ENCODE results near the gene CDR2L.
"Not testable (repeated sequence)": the region's sequence is repeated elsewhere in the genome, so short reads cannot be mapped to it uniquely, and the experiment has no call there.

CDR2L gene

GRCh38 chr17:74995847-74996246 is 8.4 kb downstream of the CDR2L start:
- Histone ChIP-seq H3K4me3 (ENCODE audit: low read length) (no peak overlapping the region), H3K27me3 (ENCODE audit: control insufficient read depth, insufficient read depth, low read length) (no peaks in the 10 kb centered on the region), H3K36me3 (ENCODE audit: control insufficient read depth, insufficient read depth, low read length) (no peaks in the 10 kb centered on the region), H3K4me1 (ENCODE audit: control insufficient read depth, insufficient read depth, low read length) (no peaks in the 10 kb centered on the region), H3K9ac (ENCODE audit: low read length) (no peak overlapping the region), H3K27ac (ENCODE audit: low read depth, low read length) (no peak overlapping the region)

- H3K4me1 ChIP-seq (ENCODE audit: control insufficient read depth, insufficient read depth, low read length) = no peaks in the 10 kb centered on the region
- no peaks in the 10 kb centered on the region for H3K27me3 ChIP-seq (ENCODE audit: control insufficient read depth, insufficient read depth, low read length)
- no peak overlapping the region for H3K9ac ChIP-seq (ENCODE audit: low read length)
- peaks cover 10% of the 10 kb centered on the region for H3K36me3 ChIP-seq (ENCODE audit: control insufficient read depth, insufficient read depth, low read length)
- H3K27ac ChIP-seq (ENCODE audit: low read depth, low read length) = no peak overlapping the region
- H3K4me3 ChIP-seq (ENCODE audit: low read length) = no peak overlapping the region
These were observed 11.4 kb downstream of the CDR2L start for GRCh38 chr17:74998783-74999182.

GRCh38 chr17:74999523-74999922 is 12.1 kb downstream of the CDR2L start:
- no peak overlapping the region for H3K9ac ChIP-seq (ENCODE audit: low read length)
- no peaks in the 10 kb centered on the region for H3K4me1 ChIP-seq (ENCODE audit: control insufficient read depth, insufficient read depth, low read length)
- no peaks in the 10 kb centered on the region for H3K27me3 ChIP-seq (ENCODE audit: control insufficient read depth, insufficient read depth, low read length)
- H3K27ac ChIP-seq (ENCODE audit: low read depth, low read length) = no peak overlapping the region
- H3K36me3 ChIP-seq (ENCODE audit: control insufficient read depth, insufficient read depth, low read length) = peaks cover 10% of the 10 kb centered on the region
- H3K4me3 ChIP-seq (ENCODE audit: low read length) = no peak overlapping the region

- H3K9ac ChIP-seq (ENCODE audit: low read length) = no peak overlapping the region
- H3K36me3 ChIP-seq (ENCODE audit: control insufficient read depth, insufficient read depth, low read length) = peaks cover 10% of the 10 kb centered on the region
- H3K4me1 ChIP-seq (ENCODE audit: control insufficient read depth, insufficient read depth, low read length) = no peaks in the 10 kb centered on the region
- H3K27me3 ChIP-seq (ENCODE audit: control insufficient read depth, insufficient read depth, low read length) = no peaks in the 10 kb centered on the region
- H3K4me3 ChIP-seq (ENCODE audit: low read length) = no peak overlapping the region
- H3K27ac ChIP-seq (ENCODE audit: low read depth, low read length) = no peak overlapping the region
These were observed 14.7 kb downstream of the CDR2L start for GRCh38 chr17:75001915-75002843.

GRCh38 chr17:75003070-75003956 is 15.9 kb downstream of the CDR2L start:
- H3K36me3 ChIP-seq (ENCODE audit: control insufficient read depth, insufficient read depth, low read length) = peaks cover 10% of the 10 kb centered on the region
- H3K4me3 ChIP-seq (ENCODE audit: low read length) = no peak overlapping the region
- no peak overlapping the region for H3K9ac ChIP-seq (ENCODE audit: low read length)
- H3K4me1 ChIP-seq (ENCODE audit: control insufficient read depth, insufficient read depth, low read length) = no peaks in the 10 kb centered on the region
- H3K27ac ChIP-seq (ENCODE audit: low read depth, low read length) = no peak overlapping the region
- H3K27me3 ChIP-seq (ENCODE audit: control insufficient read depth, insufficient read depth, low read length) = no peaks in the 10 kb centered on the region

- no peak overlapping the region for H3K9ac ChIP-seq (ENCODE audit: low read length)
- H3K4me1 ChIP-seq (ENCODE audit: control insufficient read depth, insufficient read depth, low read length) = no peaks in the 10 kb centered on the region
- no peak overlapping the region for H3K27ac ChIP-seq (ENCODE audit: low read depth, low read length)
- no peak overlapping the region for H3K4me3 ChIP-seq (ENCODE audit: low read length)
- no peaks in the 10 kb centered on the region for H3K27me3 ChIP-seq (ENCODE audit: control insufficient read depth, insufficient read depth, low read length)
- peaks cover 10% of the 10 kb centered on the region for H3K36me3 ChIP-seq (ENCODE audit: control insufficient read depth, insufficient read depth, low read length)
These were observed 16.5 kb downstream of the CDR2L start for GRCh38 chr17:75003957-75004355.

GRCh38 chr17:75004371-75004770 is 16.9 kb downstream of the CDR2L start:
- H3K27ac ChIP-seq (ENCODE audit: low read depth, low read length) = no peak overlapping the region
- no peaks in the 10 kb centered on the region for H3K27me3 ChIP-seq (ENCODE audit: control insufficient read depth, insufficient read depth, low read length)
- H3K9ac ChIP-seq (ENCODE audit: low read length) = no peak overlapping the region
- H3K4me1 ChIP-seq (ENCODE audit: control insufficient read depth, insufficient read depth, low read length) = no peaks in the 10 kb centered on the region
- H3K36me3 ChIP-seq (ENCODE audit: control insufficient read depth, insufficient read depth, low read length) = peaks cover 10% of the 10 kb centered on the region
- no peak overlapping the region for H3K4me3 ChIP-seq (ENCODE audit: low read length)

GRCh38 chr17:75005291-75005690 is 17.9 kb downstream of the CDR2L start:
- no peak overlapping the region for H3K27ac ChIP-seq (ENCODE audit: low read depth, low read length)
- no peak overlapping the region for H3K4me3 ChIP-seq (ENCODE audit: low read length)
- no peaks in the 10 kb centered on the region for H3K27me3 ChIP-seq (ENCODE audit: control insufficient read depth, insufficient read depth, low read length)
- H3K9ac ChIP-seq (ENCODE audit: low read length) = no peak overlapping the region
- no peaks in the 10 kb centered on the region for H3K4me1 ChIP-seq (ENCODE audit: control insufficient read depth, insufficient read depth, low read length)
- peaks cover 10% of the 10 kb centered on the region for H3K36me3 ChIP-seq (ENCODE audit: control insufficient read depth, insufficient read depth, low read length)

- H3K4me1 ChIP-seq (ENCODE audit: control insufficient read depth, insufficient read depth, low read length); H3K27ac ChIP-seq (ENCODE audit: low read depth, low read length); H3K27me3 ChIP-seq (ENCODE audit: control insufficient read depth, insufficient read depth, low read length); H3K9ac ChIP-seq (ENCODE audit: low read length); H3K4me3 ChIP-seq (ENCODE audit: low read length): not testable (repeated sequence)
- H3K36me3 ChIP-seq (ENCODE audit: control insufficient read depth, insufficient read depth, low read length) = peaks cover 10% of the 10 kb centered on the region
These were observed 18.7 kb downstream of the CDR2L start for GRCh38 chr17:75006084-75006483.

GRCh38 chr17:75006653-75007052 is 19.2 kb downstream of the CDR2L start:
- peaks cover 10% of the 10 kb centered on the region for H3K36me3 ChIP-seq (ENCODE audit: control insufficient read depth, insufficient read depth, low read length)
- H3K9ac ChIP-seq (ENCODE audit: low read length) = no peak overlapping the region
- peaks cover 9% of the 10 kb centered on the region for H3K4me1 ChIP-seq (ENCODE audit: control insufficient read depth, insufficient read depth, low read length)
- H3K4me3 ChIP-seq (ENCODE audit: low read length) = no peak overlapping the region
- no peaks in the 10 kb centered on the region for H3K27me3 ChIP-seq (ENCODE audit: control insufficient read depth, insufficient read depth, low read length)
- H3K27ac ChIP-seq (ENCODE audit: low read depth, low read length) = no peak overlapping the region

GRCh38 chr17:75008373-75008772 is 20.9 kb downstream of the CDR2L start:
- Histone ChIP-seq H3K9ac (ENCODE audit: low read length) (no peak overlapping the region), H3K4me1 (ENCODE audit: control insufficient read depth, insufficient read depth, low read length) (peaks cover 11% of the 10 kb centered on the region)

GRCh38 chr17:75009139-75009724 is 21.8 kb downstream of the CDR2L start:
- H3K9ac ChIP-seq (ENCODE audit: low read length) = no peak overlapping the region

More at GRCh38 chr17:75008373-75008772, 20.9 kb downstream of the CDR2L start:
- Histone ChIP-seq H3K27ac (ENCODE audit: low read depth, low read length) (no peak overlapping the region), H3K27me3 (ENCODE audit: control insufficient read depth, insufficient read depth, low read length) (no peaks in the 10 kb centered on the region), H3K4me3 (ENCODE audit: low read length) (no peak overlapping the region), H3K36me3 (ENCODE audit: control insufficient read depth, insufficient read depth, low read length) (no peaks in the 10 kb centered on the region)

More at GRCh38 chr17:75009139-75009724, 21.8 kb downstream of the CDR2L start:
- Histone ChIP-seq H3K4me1 (ENCODE audit: control insufficient read depth, insufficient read depth, low read length) (peaks cover 15% of the 10 kb centered on the region), H3K4me3 (ENCODE audit: low read length) (no peak overlapping the region), H3K27ac (ENCODE audit: low read depth, low read length) (no peak overlapping the region), H3K27me3 (ENCODE audit: control insufficient read depth, insufficient read depth, low read length) (no peaks in the 10 kb centered on the region), H3K36me3 (ENCODE audit: control insufficient read depth, insufficient read depth, low read length) (no peaks in the 10 kb centered on the region)
